Endothelial cell of hepatic sinusoid (primary cell): Measurements from ENCODE around the gene PKP2.

ENCODE experiments used
- in situ Hi-C: cut with HindIII; loops from 2 replicates; pipeline ENCODE4 v1.10.0; 2017; ENCODE audit warnings: low sequenced_read_pairs

The PKP2 gene

DNA sequence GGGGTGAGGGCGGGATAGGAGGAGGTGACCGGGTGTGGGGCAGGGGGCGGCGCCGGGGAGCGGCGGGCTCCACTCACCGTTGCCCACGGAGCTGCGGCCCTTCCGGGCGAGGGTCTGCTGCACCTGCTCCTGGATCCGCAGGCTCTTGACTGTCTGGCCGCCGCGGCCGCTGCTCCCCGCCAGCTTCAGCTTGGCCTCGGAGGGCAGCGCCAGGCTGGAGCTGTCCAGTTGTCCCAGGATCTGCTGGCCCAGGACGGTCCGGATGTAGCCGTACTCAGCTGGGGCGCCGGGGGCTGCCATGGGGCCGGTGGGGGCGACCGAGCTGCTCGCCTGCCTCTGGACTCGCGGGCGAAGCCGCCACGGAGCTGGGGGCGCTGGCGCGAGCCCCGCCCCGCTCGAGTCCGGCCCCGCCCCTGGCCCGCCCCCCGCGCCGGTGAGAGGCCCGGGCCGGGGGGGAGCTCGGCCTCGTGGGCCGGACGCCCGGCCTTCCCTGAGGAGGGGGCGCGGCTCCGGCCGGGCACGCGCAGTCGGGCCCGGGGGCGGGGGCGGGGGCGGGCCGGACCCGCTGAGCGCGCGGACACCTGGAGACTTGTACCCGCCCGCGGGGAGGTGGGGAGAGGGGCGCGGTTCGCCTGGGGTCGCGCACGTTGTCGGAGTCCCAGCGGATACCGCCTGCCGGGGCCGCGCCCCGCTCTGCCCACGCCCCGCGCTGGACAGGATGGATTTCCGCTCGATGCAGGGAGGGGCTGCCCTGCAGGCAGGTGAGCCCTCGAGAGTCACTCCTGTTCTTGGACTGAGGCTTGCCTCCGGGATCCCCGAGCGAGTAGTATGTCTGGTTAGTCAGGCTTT lies at the start of gene PKP2:
Gene PKP2, minus strand, starts transcription at position 346 of the 849 bp plus-strand sequence. Its CDS starts 46 bp downstream, at position 300.
- in situ Hi-C loops = no loop called here

DNA sequence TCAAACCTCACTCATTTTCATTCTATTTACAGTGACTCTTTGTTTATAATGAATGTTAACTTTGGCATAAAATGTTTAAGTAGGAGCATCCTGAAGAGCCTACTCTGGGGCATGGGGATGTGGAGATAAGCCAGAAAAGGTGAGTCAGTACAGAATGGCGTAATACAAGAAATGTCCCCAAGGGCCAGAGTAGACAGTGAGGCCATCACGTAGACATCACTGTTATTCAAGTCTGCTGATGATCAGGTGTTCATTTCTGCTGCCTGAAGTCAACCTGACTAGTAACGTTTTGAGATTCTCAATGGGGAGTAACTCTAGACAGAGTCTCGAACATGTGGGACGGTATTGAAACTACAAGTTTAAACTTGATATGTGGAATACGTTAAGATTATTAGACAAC lies 47.6 kb upstream of the PKP2 start:
- in situ Hi-C loops = no loop called here

- in situ Hi-C loops = no loop called here
Measured at GRCh38 chr12:32939801-32940200, 43.2 kb upstream of the PKP2 start.

GRCh38 chr12:32926963-32927362 lies 30.4 kb upstream of the PKP2 start:
- in situ Hi-C loops = no loop called here

DNA sequence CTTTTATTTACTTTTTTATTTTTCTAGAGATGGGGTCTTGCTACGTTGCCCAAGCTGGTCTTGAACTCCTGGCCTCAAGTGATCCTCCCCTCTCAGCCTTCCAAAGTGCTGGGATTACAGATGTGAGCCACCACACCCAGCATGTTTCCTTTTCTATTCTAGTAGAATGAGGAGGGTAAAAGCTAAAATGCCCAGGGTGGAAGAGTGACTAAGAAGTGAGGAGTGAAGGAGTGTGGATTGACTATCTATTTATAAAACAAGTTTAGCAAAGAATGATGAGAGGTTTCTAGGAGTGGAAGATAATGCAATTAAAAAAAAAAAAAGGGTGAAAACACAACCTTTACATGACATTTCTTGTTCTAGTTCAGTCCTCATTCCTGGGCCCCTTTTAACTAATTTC lies 29.8 kb upstream of the PKP2 start:
- in situ Hi-C loops = no loop called here

GRCh38 chr12:32922546-32923297 lies 26.1 kb upstream of the PKP2 start:
- in situ Hi-C loops = no loop called here

- in situ Hi-C loops = no loop called here
Measured at GRCh38 chr12:32921397-32921796, 24.8 kb upstream of the PKP2 start.

- in situ Hi-C loops = no loop called here
Measured at GRCh38 chr12:32920506-32921085, 24.0 kb upstream of the PKP2 start.

- in situ Hi-C loops = no loop called here
Measured at GRCh38 chr12:32918890-32919801, 22.6 kb upstream of the PKP2 start.

GRCh38 chr12:32917094-32917611 lies 20.6 kb upstream of the PKP2 start:
- in situ Hi-C loops = no loop called here

- in situ Hi-C loops = no loop called here
Measured at GRCh38 chr12:32907898-32908476, 11.4 kb upstream of the PKP2 start.

DNA sequence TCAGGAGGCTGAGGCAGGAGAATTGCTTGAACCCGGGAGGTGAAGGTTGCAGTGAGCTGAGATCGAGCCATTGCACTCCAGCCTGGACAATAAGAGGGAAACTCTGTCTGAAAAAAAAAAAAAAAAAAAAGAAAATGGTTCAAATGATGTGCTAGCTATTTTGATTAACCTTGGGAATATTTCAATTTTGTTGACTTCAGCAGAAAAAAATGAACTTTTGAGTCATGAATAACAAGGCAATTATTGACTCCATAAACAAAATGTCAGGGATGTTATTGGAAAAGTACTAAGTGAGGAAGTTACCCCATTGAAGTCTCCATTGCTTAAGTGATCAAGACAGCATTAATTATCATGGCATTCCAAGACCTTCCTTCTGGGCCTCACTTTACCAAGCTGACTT lies 10.6 kb upstream of the PKP2 start:
- in situ Hi-C loops = no loop called here

DNA sequence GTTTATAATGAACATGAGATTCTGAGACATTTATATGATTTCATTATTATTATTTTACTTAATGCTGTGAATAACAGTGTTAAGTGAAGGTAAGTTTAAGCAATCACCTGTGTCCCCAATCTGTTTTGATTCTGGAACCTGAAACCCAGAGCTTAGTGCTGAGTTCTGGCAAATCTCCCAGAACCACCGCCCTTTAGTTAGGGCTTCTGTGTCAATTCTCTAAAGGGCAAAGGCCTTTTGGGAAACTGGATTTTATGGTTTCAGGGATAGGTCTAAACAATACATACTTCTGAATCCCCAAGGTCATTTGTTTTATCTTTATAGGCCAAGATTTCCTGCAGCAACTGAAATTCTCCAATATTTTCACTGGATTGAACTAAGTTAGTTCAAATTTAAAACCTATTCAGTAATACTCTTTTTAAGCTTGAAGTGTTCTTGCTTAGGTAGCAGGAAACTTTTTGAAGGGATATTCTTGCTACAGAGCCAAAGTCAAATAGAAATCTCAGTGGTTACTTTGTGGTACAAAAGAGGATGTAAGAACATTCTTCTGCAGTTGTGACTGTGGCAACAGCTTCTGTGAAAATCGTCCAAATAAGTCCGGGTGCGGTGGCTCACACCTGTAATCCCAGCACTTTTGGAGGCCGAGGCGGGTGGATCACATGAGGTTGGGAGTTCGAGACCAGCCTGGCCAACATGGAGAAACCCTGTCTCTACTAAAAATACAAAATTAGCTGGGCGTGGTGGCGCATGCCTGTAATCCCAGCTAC lies 10.0 kb upstream of the PKP2 start:
- in situ Hi-C loops = no loop called here

DNA sequence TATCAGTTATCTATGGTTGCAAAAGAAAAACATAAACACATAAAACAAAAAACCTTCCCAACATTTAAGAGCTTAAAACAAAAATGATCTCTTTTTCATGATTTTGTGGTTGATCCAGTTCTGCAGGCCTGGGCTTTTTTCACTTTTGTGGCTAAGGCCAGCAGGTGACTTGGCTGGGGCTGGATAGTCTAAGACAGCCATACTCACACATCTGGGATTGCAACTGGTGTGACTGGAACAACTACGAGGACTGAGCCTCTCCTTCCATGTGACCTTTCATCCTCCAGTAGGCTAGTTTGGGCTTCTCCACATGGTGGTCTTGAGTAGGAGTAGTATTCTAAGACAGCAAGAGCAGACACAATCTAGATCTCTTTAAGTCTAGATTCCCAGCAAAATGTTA lies 7.2 kb upstream of the PKP2 start:
- in situ Hi-C loops = no loop called here

GRCh38 chr12:32903318-32903717 lies 6.7 kb upstream of the PKP2 start:
- in situ Hi-C loops = no loop called here

DNA sequence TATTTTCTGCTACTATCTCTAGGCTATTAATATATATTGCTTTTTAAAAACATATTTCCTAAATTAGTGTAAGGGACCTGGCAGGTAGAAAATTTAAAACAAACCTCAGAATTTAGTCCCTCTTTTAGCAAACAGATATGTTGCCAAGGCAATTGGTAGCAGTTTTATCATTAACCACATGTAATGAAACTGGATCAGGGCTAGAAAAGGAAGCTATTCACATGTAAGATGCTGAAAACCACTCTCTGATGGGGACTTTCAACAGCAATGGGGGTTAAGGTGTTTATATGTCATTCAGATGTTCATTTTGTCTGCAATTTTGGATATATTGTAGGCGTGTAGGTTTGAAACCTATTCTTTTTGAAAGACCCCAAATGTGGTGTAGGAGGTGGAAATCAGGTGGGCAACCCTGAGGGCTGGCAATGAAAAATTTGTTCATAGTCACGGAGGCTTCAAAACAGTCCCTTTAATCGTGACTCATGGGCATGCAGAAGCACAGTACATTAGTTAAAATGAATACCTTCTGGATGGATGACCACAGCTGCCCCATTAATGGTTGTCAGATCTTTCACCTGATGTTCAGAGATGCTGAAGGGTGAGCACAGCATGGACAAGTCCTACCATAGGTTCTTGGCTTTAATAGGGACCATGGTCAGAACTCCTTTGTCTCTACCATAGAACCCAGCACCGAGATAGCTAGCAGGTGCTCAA lies 5.9 kb upstream of the PKP2 start:
- in situ Hi-C loops = no loop called here

DNA sequence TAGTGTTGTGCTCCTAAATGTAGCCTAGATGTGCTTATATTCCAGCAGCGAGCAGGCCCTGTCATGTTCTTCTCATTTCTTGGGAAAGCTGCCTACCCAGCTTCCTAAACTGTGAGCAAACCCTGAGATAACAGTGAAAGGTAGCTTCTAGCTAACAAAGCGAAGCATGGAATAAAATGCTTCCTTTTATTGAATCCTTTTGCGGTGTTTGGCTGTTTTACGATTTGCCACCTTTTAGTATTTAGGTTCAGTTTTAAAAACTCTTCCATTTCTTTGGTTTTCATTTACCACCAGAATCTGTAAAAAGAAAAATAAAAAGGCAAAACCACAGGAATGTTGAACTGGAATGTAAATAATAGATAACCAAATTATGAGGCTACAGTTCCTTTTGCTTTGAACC lies 5.0 kb upstream of the PKP2 start:
- in situ Hi-C loops = no loop called here

- in situ Hi-C loops = no loop called here
Measured at GRCh38 chr12:32897687-32898573, 1.4 kb upstream of the PKP2 start.
